NCI-H187 treated with DMSO at 0.1 percent for 48 hours (cell line): ENCODE results near the gene CNTNAP5.

Experiments used
- DNase-seq: peaks from one replicate; lab custom pipeline; 2025; lab: John Stamatoyannopoulos, UW

CNTNAP5 gene

DNA sequence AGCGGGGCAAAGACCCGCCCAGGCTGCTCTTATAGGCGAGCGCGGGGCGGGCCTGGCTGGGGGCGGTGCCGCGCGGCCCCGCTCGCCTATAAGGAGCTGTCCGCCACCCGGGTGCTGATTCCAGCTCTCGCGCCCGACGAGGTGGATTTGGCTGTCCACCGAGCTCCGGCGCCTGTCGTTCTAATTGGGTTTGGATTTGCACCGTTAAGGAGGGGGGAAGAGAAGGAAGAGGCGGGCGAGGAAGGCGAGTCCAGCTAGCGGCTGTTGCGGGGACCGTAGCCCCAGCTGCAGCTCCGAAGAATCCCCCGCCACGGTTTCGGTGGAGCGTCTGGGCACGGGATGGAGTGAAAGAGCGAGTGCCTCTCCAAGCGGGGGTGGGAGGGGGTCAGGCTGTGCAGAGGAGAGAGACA lies at the start of gene CNTNAP5:
CNTNAP5 (plus strand) TSS at position 117 of the 410 bp plus-strand sequence. CDS start 364 bp downstream, outside the sequence.
- no peak for DNase-seq

DNA sequence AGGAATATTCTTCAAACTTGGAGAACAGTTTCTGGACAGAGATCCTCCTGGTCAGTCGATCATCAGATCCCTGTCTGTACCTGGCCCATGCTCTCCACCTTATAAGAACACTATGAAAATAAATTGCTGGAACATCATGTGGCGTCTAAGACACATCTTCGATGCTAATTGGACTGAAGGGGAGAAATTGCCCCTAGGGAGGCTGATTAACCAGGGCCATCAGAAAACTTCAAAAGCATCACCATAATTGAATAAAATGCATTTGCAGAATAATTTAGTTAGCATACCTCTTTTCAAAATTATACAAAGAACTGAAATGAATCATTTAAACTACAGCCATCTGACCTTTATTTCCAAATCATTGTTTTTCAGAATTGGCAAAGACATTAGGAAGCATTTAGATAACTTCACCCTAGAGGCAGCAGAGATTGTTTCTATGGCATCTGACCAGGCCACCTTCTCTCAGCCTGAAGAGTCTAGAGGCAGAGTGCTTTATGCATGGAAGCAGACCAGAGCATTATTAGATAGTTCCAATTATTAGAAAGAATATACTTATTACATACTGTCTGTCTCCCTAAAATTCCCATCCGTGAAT lies 48.9 kb upstream of the CNTNAP5 start:
- no peak for DNase-seq

DNA sequence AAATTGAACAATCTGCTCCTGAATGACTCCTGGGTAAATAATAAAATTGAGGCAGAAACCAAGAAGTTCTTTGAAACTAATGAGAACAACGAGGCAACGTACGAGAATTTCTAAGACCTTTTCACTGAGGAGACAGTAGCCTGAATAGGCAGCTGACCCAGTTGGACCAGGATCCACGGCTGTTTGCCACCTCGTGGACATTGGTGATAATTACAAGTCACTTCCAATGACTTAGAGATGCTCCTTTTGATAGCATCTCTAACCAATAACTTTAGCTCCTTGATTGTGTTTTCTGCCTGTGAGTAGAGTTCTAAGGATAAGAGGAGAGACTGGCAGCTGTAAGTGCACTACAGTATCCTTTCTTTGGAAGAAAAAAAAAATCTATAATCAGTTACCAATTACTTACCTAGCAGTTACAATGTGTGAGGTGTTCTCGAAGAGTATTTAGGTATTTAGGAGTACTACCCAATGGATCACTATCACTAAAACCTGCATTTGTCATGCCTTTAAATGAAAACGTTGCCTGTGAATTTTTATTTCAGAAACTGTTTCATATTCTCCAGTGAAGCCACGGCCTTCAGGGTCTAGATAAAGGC lies 31.3 kb upstream of the CNTNAP5 start:
- DNase-seq = no peak

DNA sequence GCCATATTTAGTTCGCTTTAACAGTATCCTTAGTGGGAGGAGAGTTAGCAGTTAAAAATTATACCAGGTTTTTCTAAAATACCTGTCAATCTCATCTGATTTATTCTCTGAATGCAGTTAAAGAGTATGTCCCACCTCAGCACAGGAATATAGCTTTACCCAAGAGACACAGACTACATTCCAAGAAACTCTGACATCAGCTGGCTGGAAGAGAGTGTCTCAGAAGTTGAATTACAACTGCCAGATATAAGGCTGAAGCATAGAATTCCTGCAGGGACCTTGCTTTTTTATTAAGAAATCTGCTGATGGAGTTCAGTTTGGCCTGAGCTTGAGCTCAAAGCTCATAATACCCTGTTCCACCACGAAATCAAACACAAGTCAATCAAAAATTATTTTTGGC lies 25.4 kb upstream of the CNTNAP5 start:
- no peak for DNase-seq

DNA sequence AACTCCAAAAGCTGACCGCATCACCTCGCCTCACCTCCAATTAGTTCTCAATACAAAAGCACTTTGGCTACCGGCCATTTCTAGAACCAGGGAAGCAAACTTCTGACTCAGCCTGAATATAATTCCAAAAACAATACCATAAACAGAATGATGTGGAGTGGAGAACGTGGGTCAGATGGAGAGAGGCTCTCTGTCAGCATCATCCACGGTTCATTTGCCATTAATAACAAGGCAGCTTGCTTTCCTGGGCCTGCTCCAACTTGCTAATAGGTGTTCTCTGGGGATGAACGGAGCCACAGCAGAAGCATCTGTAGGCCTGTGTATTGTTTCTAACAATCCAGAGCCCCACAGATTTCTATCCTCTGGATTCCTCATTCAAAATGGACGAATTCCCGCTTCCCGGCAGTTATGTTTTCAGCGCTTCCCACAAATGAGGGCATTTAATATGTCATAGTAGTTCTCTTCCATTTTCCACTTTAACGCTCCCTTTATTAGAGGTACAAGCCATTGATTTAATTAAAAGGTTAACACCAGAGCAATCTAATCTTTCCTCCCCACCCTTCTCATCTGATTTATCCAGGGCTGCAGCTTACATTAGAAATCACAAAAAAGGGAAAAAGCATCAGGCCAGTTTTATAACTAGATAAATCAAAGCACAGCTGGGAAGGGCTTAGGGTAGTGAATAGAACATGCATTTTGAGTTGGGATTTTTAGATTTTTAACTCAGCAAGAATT lies 23.2 kb upstream of the CNTNAP5 start:
- DNase-seq = no peak

DNA sequence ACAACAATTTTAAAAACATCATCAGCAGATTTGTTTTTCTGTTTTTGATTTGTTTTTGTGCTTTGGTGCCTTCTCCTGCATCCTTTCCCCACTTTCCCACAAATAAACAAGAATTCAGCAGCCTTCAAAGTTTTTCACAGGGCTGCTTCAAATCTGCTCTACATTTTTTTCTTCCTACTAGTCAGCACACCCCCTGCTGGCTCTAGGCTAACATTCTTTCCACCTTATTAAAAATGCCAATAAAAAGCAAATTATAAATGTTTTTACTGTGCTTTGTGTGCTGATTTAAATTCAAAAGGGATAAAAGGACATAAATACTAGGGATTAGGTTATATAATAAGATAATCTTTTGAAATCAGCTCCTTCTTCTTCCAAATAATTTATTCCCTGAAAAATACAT lies 6.2 kb upstream of the CNTNAP5 start:
- no peak for DNase-seq

DNA sequence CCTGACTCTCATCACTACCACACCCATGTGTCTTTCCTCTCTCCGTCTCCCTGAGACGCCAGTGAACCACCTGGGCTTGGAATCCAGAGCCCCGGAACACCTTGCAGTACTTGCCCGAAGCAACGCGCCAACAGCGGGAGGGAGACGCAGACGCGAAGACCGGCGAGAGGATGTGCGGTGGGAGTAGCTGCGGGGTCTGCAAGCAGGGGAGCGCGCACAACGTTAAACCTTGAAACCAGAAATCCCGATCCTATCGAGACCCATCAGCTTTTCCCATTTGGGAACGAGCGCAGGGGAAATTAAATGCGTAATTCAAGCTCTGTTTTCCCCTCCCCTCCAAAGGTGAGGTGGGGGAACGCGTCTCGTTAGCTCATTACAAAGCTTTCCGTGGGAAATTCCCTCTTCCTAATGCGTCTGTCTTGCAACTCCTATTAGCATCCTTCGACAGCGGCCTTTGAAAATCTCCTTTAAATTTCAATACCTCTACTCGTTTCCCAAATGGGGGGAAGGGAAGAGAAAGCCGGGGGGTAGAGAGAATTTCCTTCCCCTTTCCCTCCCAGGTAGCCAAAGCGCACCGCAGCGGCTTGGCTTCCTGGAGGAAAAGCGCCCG lies 421 bp upstream of the CNTNAP5 start:
- DNase-seq = no peak

DNA sequence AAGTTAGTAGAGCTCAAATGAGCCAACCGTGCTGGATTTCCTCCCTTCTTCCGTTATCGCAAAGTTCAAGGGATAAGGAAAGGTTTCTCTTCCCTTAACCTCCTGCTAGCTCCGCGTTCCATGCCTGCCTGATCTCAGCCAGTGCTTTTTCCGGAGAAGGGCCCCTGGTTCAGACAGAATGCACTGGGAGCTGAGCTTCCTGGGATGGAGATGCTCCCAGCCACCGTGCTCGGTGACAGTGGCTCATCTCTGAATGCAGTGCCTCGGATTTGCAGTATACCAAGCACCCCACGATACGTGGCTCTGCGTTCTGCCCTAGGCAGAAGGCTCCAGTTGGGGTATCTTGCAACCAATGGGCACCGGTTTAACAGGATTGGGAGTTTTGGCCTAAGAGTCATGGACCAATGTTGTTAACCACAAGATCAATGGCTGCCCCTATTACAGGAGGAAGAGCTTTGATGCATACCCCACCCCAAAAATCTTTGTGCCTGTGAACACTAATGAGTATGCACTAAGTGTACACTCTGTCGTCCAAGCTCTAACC lies 876 bp downstream of the CNTNAP5 start:
- DNase-seq = no peak

DNA sequence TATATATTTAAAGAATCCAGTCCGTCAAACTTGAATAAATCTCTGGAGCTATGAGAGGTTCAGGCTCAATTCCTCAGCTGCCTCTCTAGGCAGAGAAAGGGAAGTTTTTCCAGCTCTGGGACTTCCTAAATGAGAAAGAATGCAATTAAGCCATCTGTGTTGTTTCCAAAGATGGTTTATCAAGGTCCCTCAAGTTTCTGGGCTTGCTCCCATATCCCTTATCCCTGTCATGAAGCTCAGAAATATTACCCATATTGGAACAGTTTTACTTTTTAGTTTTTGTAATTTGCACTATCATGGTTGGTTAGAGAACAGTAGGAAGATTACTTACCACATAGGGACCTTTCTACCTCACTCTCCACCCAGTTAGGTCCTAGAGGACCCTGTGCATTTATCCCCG lies 1.4 kb downstream of the CNTNAP5 start:
- DNase-seq = no peak

DNA sequence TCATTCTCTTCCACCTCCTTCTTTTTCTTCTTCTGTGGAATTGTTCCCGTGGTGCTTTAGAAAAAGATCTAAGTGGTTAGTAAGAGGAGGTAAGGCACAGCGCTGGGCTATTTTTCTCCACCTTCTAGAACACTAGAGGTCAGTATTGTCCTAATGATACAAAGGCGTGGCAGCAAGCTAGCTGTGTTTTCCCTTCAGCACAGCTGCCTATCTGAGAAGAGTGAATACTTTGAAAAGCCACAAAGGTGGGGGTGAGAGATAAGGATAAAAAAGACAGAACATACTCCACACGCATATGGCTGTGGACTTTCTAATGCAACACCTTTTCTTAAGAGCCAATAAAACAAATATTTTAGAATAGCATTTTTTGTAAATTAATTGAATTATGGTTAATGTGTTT lies 2.1 kb downstream of the CNTNAP5 start:
- peak; percentile 34 for DNase-seq

DNA sequence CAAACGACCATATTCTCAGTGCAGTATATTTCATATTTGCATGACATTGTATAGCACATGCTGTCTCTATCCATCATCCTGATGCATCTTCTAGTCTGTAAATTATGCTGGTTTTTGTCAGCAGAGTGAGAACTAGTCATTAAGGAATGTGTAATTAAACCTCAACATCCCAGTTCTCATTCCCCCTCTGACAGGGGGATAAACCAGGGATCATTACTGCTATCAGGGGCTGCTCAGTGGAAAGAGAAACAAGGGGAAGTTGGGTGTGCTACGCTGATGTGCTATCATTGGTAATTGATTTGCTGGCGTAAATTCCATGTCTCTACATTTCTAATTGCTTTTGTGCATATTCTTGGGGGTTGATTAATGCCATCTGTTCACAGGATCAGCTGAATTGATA lies 7.7 kb downstream of the CNTNAP5 start:
- no peak for DNase-seq

DNA sequence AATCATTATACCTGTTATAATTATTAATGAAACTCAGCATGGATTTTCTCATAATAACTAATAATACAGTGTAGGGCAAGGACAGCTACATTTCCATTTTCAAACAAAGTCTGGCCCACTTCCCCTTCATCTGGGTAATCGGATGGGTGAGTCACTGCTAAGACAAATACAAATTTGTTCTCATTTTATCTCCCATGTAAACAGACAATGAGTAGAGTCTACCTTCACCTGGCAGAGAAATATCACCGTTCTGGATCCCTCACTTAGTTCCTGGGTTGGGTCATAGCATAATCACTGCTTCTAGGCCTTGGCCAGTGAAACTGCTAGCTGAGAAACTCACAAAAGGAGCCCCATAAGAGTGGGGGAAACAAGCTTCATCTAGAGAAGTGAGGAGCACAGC lies 9.2 kb downstream of the CNTNAP5 start:
- DNase-seq = no peak

DNA sequence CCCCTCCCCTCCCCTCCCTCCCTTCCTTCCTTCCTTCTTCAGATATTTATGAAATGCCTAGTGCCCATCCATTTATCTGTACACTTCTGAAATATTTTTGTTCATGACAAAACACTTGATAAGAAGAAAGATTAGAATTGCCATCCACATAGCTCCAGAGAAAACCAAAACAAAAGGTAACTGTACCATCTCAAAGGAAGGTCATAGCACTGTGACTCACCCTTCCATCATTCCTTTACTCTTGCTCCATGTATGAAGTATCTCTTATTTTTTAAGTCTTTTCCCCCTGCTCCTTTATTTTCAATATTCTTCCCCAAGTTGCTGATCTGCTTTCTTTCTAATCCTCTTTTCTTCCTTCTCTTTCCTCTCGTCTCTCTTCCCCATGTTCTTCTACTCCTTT lies 9.9 kb downstream of the CNTNAP5 start:
- no peak for DNase-seq

DNA sequence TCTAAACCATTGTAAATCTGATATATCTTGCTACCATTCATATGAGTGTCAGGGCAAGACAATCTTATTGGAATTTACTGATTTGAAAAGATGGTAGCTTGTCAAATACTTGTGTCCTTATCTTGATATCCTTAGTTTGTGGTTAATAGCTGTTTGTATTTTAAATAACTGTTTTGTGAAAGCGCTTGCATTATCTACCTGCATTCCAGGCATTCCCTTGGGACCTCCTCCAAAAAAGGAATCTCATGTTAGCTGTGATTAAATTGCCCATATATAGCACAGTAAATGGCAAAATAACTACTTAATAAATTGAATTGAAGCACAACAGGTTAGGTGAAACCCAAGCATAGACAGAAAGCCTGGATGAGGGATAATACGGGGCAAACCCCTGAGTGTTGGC lies 13.9 kb downstream of the CNTNAP5 start:
- no peak for DNase-seq

DNA sequence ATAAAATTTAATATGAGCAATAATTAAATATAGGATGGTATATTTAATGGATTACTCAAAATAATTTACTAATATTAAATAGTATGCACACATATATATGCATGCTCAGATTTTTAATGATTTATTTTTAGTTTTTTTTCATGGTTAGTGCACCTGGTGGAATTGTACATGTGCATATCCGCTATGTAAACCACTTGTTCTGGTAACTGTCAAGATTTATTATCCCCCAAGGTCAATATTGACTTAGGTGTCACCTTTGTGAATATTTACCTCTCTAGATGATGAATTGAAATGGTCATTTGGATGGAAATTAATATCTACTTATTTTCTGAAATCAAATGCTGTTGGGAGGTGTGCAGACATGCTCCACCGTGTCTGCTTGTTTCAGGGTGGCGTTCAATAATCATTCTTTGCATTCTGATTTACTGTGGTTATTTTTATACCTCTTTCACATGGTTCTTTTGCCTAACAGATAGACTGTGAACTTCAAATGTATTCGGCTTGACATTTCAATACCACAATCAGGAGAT lies 14.7 kb downstream of the CNTNAP5 start:
- DNase-seq = peak; percentile 9

DNA sequence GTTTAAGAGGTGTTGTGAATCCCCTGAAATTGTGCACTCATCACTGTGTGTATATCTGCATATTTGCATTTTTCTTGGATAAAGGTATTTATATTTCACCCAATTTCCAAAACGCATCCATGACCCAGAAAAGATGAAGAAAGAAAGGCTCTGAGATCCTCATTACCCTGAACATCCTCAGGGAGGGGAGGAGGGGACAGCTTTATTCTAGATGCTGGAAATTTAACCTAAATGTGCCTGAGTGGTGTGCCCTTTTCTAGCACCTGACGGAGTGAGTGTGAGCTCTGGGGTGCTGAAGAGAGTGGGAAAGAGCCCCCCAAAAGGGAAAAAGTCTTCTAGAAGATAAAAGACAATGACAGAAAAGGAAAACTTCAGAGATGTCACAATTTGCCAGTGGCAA lies 20.8 kb downstream of the CNTNAP5 start:
- no peak for DNase-seq

DNA sequence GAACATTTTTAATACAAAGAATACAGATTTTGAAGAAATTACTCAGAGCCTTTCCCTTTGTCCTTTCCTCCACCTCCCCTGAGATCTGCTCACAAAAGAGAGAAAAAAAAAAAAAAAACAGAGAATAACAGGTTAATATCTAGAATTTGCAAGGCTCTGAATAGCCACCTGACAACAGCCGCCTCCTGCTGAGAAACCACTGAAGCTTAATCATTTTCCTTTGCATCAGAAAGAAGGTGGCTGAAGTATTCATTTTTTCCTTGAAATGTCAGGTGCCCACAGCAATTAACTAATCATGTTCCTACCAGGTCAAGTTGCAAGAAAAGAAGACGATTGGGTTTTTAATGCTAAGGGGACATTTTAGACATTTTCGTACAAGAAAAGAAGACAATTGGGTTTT lies 21.2 kb downstream of the CNTNAP5 start:
- DNase-seq = no peak

DNA sequence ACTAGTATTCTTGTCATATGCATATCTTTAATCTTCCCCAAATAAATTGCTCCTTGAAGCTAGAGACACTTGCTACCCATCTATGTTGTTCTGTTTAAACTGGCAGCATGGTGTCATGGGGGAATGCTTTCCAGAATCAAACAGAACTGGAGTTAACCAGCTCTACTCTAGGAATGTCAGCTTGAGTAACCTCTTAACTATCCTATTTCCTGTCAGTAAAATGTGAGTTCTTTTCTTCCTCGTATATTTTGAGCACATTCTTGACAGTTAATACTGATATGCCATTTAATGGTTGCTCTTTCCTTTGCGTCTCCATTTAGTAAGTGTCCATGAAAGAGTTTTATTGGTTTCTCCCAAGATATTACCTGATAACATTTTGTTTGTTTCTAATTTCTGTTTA lies 23.0 kb downstream of the CNTNAP5 start:
- no peak for DNase-seq

DNA sequence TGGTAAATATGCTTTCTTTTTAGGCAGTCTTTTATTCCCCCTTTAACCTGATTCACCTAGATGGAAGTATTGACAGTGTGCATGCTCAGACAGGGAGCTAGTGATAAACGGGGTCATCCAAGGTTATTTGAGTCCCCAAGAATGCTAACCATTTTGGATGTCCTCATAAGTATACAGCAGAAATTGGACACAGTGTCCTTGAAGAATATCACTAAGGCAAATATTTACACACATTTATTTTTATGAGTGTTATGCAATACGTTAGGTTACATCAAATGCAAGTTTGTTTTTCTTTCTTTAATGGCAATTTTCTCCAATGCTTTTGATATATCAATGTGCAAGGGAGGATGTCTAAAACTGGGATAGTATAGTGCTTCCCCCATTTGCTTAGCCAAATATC lies 23.6 kb downstream of the CNTNAP5 start:
- DNase-seq = no peak

DNA sequence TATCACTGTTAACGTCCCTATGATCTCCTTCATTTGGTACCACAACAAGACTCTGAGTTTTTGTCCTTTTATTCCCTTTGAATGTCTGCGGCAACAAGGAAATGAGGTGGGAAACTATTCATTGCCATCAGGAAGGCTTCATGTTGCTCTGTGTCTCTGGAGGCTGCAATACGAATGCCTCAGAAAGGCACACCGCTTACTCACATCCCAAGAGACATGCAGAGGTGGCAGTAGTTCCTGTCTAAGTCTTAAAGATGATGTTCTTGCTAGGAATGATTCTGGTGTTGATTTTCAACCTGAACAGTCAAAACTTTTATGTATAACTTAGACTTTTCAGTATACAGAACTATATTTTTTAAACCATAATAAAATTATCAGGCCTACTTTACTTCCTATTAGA lies 24.0 kb downstream of the CNTNAP5 start:
- no peak for DNase-seq

DNA sequence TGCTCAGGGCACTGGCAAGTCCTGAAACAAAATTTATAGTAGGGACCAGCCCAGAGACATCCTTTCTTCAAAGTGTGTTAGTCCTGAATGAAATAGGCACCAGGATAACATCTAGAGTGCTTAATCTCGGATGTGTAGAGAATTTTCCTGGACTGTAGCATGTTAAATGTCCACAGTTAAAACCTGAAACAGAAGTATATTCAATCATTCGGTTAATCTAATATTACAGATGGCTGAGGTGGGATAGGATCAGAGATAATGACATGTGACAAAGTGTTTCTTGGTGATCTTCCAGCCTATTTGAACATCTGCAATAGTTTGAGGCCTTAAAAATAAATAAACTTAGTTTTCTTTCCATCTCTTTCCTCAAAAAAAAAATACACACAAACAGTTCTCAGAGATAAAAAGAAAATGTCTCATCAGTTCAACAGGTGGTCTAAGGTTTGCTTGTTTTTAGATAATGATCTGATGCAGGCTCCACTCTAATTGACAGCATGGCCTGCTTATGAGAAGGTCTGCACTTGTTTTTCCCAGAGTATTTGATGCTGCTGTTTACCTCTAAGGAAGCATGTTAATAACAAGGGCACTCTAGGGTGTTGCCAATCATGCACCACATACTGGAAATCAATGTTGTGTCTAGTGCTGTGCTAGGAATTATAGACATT lies 25.9 kb downstream of the CNTNAP5 start:
- DNase-seq = no peak

DNA sequence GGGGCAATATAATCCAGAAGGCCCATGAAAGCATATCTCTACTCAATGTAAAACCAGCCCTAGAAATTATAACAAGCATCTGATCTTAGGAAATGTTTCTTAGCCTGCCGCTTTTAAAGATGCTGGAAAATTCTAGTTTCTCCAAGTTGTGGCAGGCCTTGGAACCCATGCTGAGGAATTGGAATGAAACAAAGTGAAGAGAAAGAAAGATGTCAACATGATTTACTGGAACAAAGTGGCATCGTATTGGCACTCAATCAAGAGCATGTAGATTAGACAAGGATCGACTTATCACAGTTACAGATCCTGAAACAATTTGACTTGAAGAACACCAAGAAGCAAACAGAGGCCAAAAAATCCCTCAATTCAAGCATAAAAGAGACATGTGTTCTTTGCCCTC lies 28.7 kb downstream of the CNTNAP5 start:
- DNase-seq = no peak
